ENCODE measurements around the gene HBG1.

HBG1 gene

GRCh38 chr11:5238486-5238885 lies 11.2 kb downstream of the HBG1 start:
- H3K9me3 ChIP-seq (ENCODE audit: control insufficient read depth, low read length), result no peaks in the 10 kb centered on the region
- WGBS, 2 experiments, result 90% methylated on average over 2 of the region's 2 CpGs
- no peaks in the 10 kb centered on the region for H3K4me1 ChIP-seq (ENCODE audit: control insufficient read depth, insufficient read depth, low read length)
- no peaks in the 10 kb centered on the region for H3K27me3 ChIP-seq (ENCODE audit: control insufficient read depth, insufficient read depth, low read length, poor library complexity, severe bottlenecking)
- H3K4me3 ChIP-seq (ENCODE audit: insufficient read depth, low read depth, low read length), result no peak overlapping the region
- no peaks in the 10 kb centered on the region for H3K36me3 ChIP-seq (ENCODE audit: control insufficient read depth, insufficient read depth, low read length)
- H3K27ac ChIP-seq (ENCODE audit: insufficient read depth, low read depth, low read length, poor library complexity, severe bottlenecking), result no peak overlapping the region

DNA sequence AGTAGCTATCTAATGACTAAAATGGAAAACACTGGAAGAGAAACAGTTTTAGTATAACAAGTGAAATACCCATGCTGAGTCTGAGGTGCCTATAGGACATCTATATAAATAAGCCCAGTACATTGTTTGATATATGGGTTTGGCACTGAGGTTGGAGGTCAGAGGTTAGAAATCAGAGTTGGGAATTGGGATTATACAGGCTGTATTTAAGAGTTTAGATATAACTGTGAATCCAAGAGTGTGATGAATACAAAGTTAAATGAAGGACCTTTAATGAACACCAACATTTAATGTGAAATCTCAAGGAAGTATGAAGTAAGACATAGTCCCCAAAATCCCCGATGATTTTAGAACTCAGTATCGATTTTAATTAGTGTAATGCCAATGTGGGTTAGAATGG lies 12.2 kb downstream of the HBG1 start:
- Histone ChIP-seq H3K4me1 (ENCODE audit: control insufficient read depth, insufficient read depth, low read length) (no peaks in the 10 kb centered on the region), H3K36me3 (ENCODE audit: control insufficient read depth, insufficient read depth, low read length) (no peaks in the 10 kb centered on the region), H3K9me3 (ENCODE audit: control insufficient read depth, low read length) (no peaks in the 10 kb centered on the region), H3K27ac (ENCODE audit: insufficient read depth, low read depth, low read length, poor library complexity, severe bottlenecking) (no peak overlapping the region), H3K4me3 (ENCODE audit: insufficient read depth, low read depth, low read length) (no peak overlapping the region), H3K27me3 (ENCODE audit: control insufficient read depth, insufficient read depth, low read length, poor library complexity, severe bottlenecking) (no peaks in the 10 kb centered on the region)
- WGBS, 2 experiments, result 97% methylated on average over 2 of the region's 2 CpGs

GRCh38 chr11:5235364-5236095 lies 14.1 kb downstream of the HBG1 start:
- no peaks in the 10 kb centered on the region for H3K27me3 ChIP-seq (ENCODE audit: control insufficient read depth, insufficient read depth, low read length, poor library complexity, severe bottlenecking)
- no peak overlapping the region for H3K27ac ChIP-seq (ENCODE audit: insufficient read depth, low read depth, low read length, poor library complexity, severe bottlenecking)
- H3K4me1 ChIP-seq (ENCODE audit: control insufficient read depth, insufficient read depth, low read length), result no peaks in the 10 kb centered on the region

DNA sequence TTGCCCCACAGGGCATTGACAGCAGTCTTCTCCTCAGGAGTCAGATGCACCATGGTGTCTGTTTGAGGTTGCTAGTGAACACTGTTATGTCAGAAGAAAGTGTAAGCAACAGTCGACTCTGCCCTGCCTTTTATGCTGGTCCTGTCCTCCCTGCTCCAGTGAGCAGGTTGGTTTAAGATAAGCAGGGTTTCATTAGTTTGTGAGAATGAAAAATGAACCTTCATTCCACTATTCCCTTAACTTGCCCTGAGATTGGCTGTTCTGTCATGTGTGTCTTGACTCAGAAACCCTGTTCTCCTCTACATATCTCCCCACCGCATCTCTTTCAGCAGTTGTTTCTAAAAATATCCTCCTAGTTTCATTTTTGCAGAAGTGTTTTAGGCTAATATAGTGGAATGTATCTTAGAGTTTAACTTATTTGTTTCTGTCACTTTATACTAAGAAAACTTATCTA lies 15.2 kb downstream of the HBG1 start, which contains the start of gene HBD:
Gene HBD, minus strand, starts transcription at position 103 of the 454 bp plus-strand sequence. Its CDS starts 50 bp downstream, at position 53.
- no peaks in the 10 kb centered on the region for H3K4me1 ChIP-seq (ENCODE audit: control insufficient read depth, insufficient read depth, low read length)
- H3K27me3 ChIP-seq (ENCODE audit: control insufficient read depth, insufficient read depth, low read length, poor library complexity, severe bottlenecking), result no peaks in the 10 kb centered on the region
- WGBS, 2 experiments, result 87 to 96% methylated on average over 2 of the region's 2 CpGs
- H3K9me3 ChIP-seq (ENCODE audit: control insufficient read depth, low read length), result no peaks in the 10 kb centered on the region
- H3K36me3 ChIP-seq (ENCODE audit: control insufficient read depth, insufficient read depth, low read length), result no peaks in the 10 kb centered on the region
- no peak within 1 kb of the TSS for H3K4me3 ChIP-seq (ENCODE audit: insufficient read depth, low read depth, low read length)
- H3K27ac ChIP-seq (ENCODE audit: insufficient read depth, low read depth, low read length, poor library complexity, severe bottlenecking), result no peak within 1 kb of the TSS

More at GRCh38 chr11:5235364-5236095, 14.1 kb downstream of the HBG1 start:
- Histone ChIP-seq H3K36me3 (ENCODE audit: control insufficient read depth, insufficient read depth, low read length) (no peaks in the 10 kb centered on the region), H3K9me3 (ENCODE audit: control insufficient read depth, low read length) (no peaks in the 10 kb centered on the region), H3K4me3 (ENCODE audit: insufficient read depth, low read depth, low read length) (no peak overlapping the region)
- 94 to 96% methylated on average over 1 to 5 of the region's 5 CpGs for WGBS, 2 experiments

DNA sequence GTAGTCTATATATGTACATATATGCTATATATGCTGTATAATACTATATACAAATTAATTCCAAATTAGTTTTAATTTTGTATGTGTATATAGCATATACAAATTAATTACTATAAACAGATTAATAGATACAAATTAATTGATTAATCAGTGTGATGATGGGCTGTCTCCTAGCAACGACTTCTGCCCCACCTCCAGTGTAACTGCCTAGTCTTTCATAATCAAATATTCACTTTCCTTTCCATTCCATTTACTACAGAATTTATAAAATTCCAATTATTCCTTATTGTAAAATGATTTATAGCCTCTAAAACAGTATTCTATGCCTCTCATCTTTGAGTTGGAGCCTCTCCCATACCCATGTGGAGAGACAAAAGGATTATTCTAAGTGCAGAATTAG lies 16.4 kb downstream of the HBG1 start:
- no peak overlapping the region for H3K4me3 ChIP-seq (ENCODE audit: insufficient read depth, low read depth, low read length)
- H3K9me3 ChIP-seq (ENCODE audit: control insufficient read depth, low read length), result no peaks in the 10 kb centered on the region
- no peaks in the 10 kb centered on the region for H3K4me1 ChIP-seq (ENCODE audit: control insufficient read depth, insufficient read depth, low read length)
- H3K27me3 ChIP-seq (ENCODE audit: control insufficient read depth, insufficient read depth, low read length, poor library complexity, severe bottlenecking), result no peaks in the 10 kb centered on the region
- H3K27ac ChIP-seq (ENCODE audit: insufficient read depth, low read depth, low read length, poor library complexity, severe bottlenecking), result no peak overlapping the region
- no peaks in the 10 kb centered on the region for H3K36me3 ChIP-seq (ENCODE audit: control insufficient read depth, insufficient read depth, low read length)
- WGBS, 2 experiments, result 100% methylated on average over 1 of the region's 1 CpG

DNA sequence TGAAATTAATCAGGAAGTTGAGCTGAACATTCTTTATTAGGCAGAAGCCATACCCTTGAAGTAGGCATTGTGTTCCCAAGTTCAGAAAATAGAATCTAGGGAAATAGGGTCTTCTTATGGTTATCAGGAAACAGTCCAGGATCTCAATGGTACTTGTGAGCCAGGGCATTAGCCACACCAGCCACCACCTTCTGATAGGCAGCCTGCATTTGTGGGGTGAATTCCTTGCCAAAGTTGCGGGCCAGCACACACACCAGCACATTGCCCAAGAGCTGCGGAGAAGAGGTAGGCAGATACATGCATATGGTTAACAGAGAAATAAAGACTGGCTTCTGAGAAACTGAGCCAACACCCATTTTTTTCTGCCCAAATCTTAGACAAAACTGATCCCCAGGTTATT lies 16.8 kb downstream of the HBG1 start:
- H3K27ac ChIP-seq (ENCODE audit: insufficient read depth, low read depth, low read length, poor library complexity, severe bottlenecking), result no peak overlapping the region
- no peaks in the 10 kb centered on the region for H3K9me3 ChIP-seq (ENCODE audit: control insufficient read depth, low read length)
- no peak overlapping the region for H3K4me3 ChIP-seq (ENCODE audit: insufficient read depth, low read depth, low read length)
- H3K36me3 ChIP-seq (ENCODE audit: control insufficient read depth, insufficient read depth, low read length), result no peaks in the 10 kb centered on the region
- WGBS, 2 experiments, result 94 to 100% methylated on average over 2 of the region's 2 CpGs
- H3K4me1 ChIP-seq (ENCODE audit: control insufficient read depth, insufficient read depth, low read length), result no peaks in the 10 kb centered on the region
- H3K27me3 ChIP-seq (ENCODE audit: control insufficient read depth, insufficient read depth, low read length, poor library complexity, severe bottlenecking), result no peaks in the 10 kb centered on the region

DNA sequence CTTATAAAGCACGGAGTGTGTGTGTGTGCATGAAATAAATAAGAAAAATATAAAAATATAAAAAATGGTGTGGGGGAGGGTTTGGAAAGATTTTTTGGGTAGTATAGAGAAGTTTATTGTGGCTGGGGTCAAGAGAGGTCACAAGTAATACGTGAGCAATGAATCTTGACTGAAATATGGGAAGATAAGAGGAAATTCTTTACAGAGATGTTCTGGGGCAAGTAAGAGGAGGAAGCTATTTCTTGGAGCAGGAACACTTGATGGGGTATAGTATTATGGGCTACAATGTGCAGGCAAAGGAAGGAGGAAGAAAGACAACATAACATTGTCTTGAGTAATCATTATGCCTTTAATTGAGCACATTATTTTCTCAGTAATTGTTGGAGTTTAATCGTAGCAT lies 17.5 kb downstream of the HBG1 start:
- no peaks in the 10 kb centered on the region for H3K9me3 ChIP-seq (ENCODE audit: control insufficient read depth, low read length)
- H3K27me3 ChIP-seq (ENCODE audit: control insufficient read depth, insufficient read depth, low read length, poor library complexity, severe bottlenecking), result no peaks in the 10 kb centered on the region
- no peak overlapping the region for H3K27ac ChIP-seq (ENCODE audit: insufficient read depth, low read depth, low read length, poor library complexity, severe bottlenecking)
- WGBS, 2 experiments, result 97 to 98% methylated on average over 3 of the region's 3 CpGs
- H3K4me1 ChIP-seq (ENCODE audit: control insufficient read depth, insufficient read depth, low read length), result no peaks in the 10 kb centered on the region
- H3K4me3 ChIP-seq (ENCODE audit: insufficient read depth, low read depth, low read length), result no peak overlapping the region
- H3K36me3 ChIP-seq (ENCODE audit: control insufficient read depth, insufficient read depth, low read length), result no peaks in the 10 kb centered on the region

- Histone ChIP-seq H3K9me3 (ENCODE audit: control insufficient read depth, low read length) (no peaks in the 10 kb centered on the region), H3K4me1 (ENCODE audit: control insufficient read depth, insufficient read depth, low read length) (no peaks in the 10 kb centered on the region), H3K27ac (ENCODE audit: insufficient read depth, low read depth, low read length, poor library complexity, severe bottlenecking) (no peak overlapping the region), H3K4me3 (ENCODE audit: insufficient read depth, low read depth, low read length) (no peak overlapping the region), H3K27me3 (ENCODE audit: control insufficient read depth, insufficient read depth, low read length, poor library complexity, severe bottlenecking) (no peaks in the 10 kb centered on the region), H3K36me3 (ENCODE audit: control insufficient read depth, insufficient read depth, low read length) (no peaks in the 10 kb centered on the region)
- WGBS, 2 experiments, result 94 to 96% methylated on average over 2 of the region's 2 CpGs
These were observed 18.5 kb downstream of the HBG1 start for GRCh38 chr11:5231111-5231510.

DNA sequence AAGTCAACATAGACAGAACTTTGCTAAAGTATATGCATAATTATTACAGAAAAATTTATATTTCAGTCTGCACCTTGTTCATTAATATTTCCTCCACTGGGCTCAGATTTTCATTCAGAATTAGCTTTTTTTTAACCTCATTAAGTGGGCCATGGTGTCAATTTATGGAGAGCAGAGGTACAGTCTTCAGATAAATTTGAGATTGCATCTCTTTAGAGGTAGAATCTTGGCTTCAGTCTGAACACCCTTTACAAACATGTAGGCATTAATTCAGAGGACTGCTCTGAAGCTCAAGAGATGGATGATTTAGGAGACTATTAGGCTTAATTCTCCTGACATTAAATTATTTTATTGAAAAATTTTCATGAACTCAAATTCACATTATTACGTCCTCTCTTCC lies 19.4 kb downstream of the HBG1 start:
- no peaks in the 10 kb centered on the region for H3K36me3 ChIP-seq (ENCODE audit: control insufficient read depth, insufficient read depth, low read length)
- H3K4me3 ChIP-seq (ENCODE audit: insufficient read depth, low read depth, low read length), result no peak overlapping the region
- no peaks in the 10 kb centered on the region for H3K27me3 ChIP-seq (ENCODE audit: control insufficient read depth, insufficient read depth, low read length, poor library complexity, severe bottlenecking)
- H3K9me3 ChIP-seq (ENCODE audit: control insufficient read depth, low read length), result no peaks in the 10 kb centered on the region
- H3K27ac ChIP-seq (ENCODE audit: insufficient read depth, low read depth, low read length, poor library complexity, severe bottlenecking), result no peak overlapping the region
- H3K4me1 ChIP-seq (ENCODE audit: control insufficient read depth, insufficient read depth, low read length), result no peaks in the 10 kb centered on the region
- 93 to 100% methylated on average over 1 of the region's 1 CpG for WGBS, 2 experiments

DNA sequence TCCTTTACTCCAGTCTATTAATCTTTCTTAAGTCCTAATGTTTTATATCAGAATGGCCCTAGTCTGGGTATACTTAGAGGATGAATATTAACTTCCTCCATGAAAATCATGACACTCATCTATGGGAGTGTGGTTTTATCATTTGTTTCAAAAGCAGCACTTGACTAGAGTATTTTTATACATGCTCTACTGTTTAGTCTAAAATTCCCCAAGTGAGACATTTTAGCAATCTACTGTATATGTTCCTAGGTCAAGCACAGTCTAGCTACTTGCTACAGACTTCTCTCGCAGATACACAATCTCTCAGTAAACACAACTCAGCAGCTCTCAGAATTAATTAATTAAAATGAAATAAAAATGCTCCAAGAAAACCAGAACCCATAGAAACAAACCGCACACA lies 19.9 kb downstream of the HBG1 start:
- Histone ChIP-seq H3K27ac (ENCODE audit: insufficient read depth, low read depth, low read length, poor library complexity, severe bottlenecking) (no peak overlapping the region), H3K4me1 (ENCODE audit: control insufficient read depth, insufficient read depth, low read length) (no peaks in the 10 kb centered on the region), H3K27me3 (ENCODE audit: control insufficient read depth, insufficient read depth, low read length, poor library complexity, severe bottlenecking) (no peaks in the 10 kb centered on the region), H3K36me3 (ENCODE audit: control insufficient read depth, insufficient read depth, low read length) (no peaks in the 10 kb centered on the region), H3K9me3 (ENCODE audit: control insufficient read depth, low read length) (no peaks in the 10 kb centered on the region), H3K4me3 (ENCODE audit: insufficient read depth, low read depth, low read length) (no peak overlapping the region)
- 100% methylated on average over 1 of the region's 2 CpGs; no CpG with 5 or more reads in 1 of the 2 experiments for WGBS, 2 experiments

All from ectodermal cell (in vitro differentiated cells).